GM18951 (cell line): Measurements from ENCODE around the gene EPB41L4A.
"Not testable (repeated sequence)": the region's sequence is repeated elsewhere in the genome, so short reads cannot be mapped to it uniquely, and the experiment has no call there.

ENCODE experiments used
- POLR2A ChIP-seq: IDR thresholded peaks from 4 replicates; pipeline ENCODE4 v1.6.1; 2011; ENCODE audit warnings: mild to moderate bottlenecking; ENCODE audit not compliant: insufficient read length, insufficient read depth; ENCODE audit errors: extremely low read depth
- in situ Hi-C: fragments of 300-500 bp; cut with MboI; formaldehyde crosslinking; loops from one replicate; pipeline ENCODE4 v1.12.0; 2022; ENCODE audit warnings: low sequenced_read_pairs, mixed read lengths, inconsistent platforms; ENCODE audit not compliant: unreplicated experiment

Gene EPB41L4A

DNA sequence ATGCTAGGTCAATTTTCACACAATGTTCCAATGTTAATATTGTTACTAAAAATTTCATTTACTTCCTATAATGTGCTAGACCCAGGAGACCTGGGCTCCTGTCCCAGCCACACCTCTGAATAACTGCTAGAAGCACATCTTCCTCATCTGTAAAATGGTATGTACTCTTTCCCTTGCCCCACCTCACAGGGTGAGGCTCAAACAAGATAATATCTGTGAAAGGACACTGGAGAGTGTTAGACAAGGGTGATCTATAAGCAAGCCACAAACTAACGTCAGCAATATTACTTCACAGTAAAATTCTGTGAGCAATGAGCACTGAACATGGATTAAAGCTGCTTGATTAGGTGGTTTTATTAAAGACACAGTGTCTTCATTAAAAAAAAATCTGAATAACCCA, 186.4 kb downstream of the EPB41L4A start:
- in situ Hi-C loops = no loop called here
- no peak for TF ChIP-seq POLR2A

DNA sequence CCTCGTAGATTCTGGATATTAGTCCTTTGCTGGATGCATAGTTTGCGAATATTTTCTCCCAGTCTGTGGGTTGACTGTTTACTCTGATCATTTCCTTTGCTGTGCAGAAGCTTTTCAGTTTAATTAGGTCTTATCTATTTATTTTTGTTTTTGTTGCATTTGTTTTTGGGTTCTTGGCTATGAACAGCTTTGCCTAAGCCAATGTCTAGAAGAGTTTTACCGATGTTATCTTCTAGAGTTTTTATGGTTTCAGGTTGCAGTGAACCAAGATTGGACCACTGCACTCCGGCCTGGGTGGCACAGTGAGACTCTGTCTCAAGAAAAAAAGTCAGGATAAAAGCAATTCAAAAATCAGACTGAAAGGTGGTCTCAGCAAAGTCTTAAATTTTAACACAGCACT, 188.5 kb downstream of the EPB41L4A start:
- TF ChIP-seq POLR2A = no peak
- in situ Hi-C loops = no loop called here

DNA sequence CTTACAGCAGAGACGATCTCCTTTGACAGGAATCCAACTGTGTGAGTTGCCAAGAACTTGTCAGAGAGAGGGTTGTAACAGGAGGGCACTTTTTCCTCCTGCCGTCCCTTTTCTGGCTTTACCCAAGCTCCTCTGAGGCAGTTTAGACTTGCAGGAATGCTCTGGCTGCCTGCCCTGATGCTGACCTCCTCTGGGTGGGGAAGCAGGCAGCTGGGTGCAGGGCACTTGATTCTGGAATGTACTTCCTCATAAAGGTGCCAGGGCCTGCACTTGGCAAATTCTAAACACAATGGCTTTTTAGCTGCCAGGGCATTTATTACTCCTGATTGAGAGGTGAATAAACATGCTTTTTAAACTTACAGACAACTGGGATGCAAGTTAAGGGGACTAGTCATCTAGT, 190.4 kb downstream of the EPB41L4A start:
- no peak for TF ChIP-seq POLR2A
- in situ Hi-C loops = no loop called here

DNA sequence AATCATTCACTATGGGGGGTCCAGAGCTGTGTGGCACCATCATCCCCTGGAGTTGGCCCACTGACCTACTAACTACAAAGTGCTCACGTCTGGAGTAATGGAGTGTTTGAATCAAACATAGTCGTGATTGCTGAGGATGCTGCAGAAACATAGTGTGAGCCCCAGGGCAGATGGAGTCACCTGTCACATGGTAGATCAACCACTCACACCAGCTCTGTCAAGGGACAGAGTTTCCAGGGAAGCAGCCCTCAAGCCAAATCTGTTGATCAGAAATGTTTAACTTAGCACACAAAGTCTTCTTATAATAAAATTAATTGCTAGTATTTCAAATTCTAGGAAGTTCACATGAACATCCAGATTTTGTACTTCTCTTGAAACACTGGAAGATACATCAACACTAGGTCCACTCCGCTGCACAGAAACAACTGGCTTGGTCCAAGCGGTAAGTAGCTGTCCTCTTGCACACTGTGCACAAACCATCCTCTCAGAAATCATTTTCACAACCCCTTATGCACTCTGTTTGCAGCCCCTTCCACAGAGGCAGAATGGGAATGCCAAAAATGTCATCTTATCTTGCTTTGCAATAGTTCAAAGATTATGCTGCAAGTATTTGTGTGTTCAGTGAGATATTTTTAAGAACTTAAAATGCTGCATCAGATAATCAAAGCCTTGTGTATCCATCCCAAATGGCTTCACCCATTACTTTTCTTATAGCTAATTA, 191.0 kb downstream of the EPB41L4A start:
- TF ChIP-seq POLR2A = no peak
- in situ Hi-C loops = no loop called here

DNA sequence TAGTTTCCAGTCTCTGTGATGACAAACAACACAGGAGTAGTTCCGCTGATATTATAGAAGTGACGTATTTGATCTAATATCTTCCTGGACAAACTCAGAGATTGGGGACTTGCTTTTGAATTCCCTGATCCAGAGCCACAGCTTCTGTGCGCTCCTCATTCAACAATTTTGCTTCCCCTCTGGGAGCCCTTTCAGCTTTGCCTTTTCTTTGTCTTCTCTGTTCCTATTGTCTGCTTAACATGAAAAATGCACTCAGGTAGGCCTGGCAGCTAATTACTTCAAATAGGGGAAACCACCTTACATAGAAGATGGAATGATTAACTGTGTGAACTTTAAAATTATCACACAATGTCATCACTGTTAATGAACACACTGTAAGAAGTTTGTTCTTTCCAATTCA, 192.9 kb downstream of the EPB41L4A start:
- TF ChIP-seq POLR2A = no peak
- in situ Hi-C loops = no loop called here

DNA sequence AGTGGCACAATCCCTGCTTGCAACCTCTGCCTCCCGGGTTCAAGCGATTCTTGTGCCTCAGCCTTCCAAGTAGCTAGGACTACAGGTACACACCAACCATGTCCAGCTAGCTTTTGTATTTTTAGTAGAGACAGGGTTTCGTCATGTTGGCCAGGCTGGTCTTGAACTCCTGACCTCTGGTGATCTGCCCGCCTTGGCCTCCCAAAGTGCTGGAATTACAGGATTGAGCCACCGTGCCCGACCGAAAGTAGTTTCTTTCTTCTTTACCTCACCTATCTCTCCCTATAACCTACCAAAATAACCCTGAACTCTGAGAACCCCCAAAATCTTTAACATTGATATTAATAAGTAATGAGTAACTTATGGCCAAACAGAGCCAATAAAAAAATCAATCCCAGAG, 196.1 kb downstream of the EPB41L4A start:
- in situ Hi-C loops = not testable (repeated sequence)

DNA sequence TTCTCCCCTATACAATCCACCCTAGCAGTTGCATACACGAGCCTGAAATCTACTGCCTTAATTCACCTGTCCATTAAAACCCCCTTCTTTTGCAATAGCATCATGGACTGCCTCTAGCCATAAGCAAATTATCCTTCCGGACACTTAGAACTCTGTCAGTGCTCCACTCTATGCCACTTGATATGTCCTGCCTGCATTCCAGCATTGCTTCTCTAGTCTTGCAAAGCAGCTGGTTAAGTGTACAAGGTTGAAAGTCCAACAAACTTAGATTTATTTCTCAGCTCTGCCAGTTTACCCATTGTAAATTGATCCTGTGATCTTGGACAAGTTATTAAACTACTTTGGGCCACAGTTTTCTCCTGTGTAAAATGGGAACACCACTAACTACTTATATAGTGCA, 197.9 kb downstream of the EPB41L4A start:
- no peak for TF ChIP-seq POLR2A
- in situ Hi-C loops = no loop called here

DNA sequence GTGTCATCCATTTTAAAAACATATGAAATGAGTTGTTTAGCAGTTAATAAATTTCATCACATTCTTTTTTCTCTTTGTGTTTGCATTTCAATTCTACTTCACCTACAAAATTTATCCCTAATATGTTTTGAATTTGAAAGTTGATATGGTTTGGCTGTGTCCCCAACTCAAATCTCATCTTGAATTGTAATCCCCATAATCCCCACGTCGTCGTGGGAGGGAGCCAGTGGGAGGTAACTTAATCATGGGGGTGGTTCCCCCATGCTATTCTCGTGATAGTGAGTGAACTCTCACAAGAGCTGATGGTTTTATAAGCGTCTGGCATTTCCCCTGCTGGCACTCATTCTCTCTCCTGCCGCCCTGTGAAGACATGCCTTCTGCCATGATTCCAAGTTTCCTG, 200.1 kb downstream of the EPB41L4A start:
- TF ChIP-seq POLR2A = no peak
- in situ Hi-C loops = no loop called here

DNA sequence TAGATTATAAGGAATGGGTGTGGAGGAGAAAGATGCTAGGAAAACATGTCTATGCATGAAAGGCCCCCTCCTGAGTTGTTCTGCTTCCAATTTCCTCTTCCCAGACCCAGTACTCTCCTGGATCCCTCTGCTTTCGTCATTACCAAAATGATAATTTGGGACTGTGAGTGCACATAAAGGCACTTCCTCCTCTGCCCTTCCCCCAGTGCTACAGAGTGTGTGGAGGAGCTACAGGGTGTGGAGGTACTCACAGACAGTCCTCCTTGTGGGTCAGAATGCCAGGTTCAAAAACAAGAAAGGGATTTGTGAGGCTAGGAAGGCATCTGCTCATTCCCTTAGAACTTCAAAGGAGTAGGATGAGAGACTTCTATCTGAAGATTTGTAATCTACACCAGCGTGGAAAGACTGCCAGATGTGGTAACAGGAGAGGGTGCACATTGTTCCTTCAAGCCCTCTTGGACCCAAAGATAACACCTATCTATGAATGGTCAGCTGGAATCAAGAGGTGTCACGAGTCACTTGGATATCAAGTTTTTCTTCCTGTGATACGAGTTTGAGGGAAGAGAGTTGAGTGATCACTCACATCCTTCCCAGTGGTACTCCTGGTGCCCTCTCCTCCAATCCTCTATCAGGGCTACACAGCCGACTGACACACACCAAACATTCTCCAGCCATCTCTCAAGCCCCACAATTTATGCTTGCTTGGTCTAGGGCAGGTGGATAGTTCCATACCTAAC, 201.1 kb downstream of the EPB41L4A start:
- no peak for TF ChIP-seq POLR2A
- in situ Hi-C loops = no loop called here

DNA sequence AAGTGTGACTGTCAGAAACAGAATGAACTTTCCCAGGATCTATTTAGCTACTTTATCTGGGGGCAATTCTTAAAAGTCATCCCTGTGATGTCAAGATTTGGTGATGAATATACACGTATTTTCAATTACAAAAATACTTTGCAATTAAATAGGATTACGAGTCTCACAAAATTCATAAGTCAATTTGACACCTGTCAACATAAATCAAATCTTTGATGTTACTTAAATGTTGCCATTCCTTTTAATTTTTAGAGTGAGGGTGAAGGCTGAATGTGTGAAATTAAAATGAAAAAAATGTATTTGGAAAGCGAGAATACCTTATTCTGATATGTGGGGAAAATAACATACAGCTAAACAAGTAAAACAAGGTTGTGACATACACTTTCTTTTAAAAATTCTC, 202.9 kb downstream of the EPB41L4A start:
- in situ Hi-C loops = no loop called here
- TF ChIP-seq POLR2A = no peak

DNA sequence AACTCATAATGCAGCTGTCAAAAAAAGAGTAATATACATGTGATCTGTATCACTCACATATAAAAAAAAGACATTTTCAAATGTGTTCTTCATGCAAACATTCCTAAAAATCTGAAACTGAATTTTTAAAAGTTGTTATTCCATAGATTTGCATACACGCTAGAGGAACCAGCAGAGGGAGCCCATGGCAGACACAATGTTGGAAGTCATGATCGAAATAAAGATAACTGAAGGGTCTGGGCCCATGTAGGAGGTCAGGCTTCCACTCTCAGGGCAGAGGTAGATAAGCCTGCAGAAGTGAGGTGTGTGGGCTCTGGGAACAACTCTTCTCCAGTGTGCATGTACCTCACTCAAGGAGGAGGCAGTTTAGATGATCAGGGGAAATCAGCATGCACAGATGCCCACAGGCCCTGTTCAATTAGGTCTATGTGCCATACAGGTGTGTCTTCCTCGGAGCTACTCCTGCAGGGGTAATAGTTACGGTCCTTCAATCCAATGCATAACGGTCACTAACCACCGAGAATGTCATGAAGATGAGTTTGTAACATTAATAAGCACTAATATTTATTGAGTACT, 208.6 kb downstream of the EPB41L4A start:
- TF ChIP-seq POLR2A = no peak
- in situ Hi-C loops = no loop called here

DNA sequence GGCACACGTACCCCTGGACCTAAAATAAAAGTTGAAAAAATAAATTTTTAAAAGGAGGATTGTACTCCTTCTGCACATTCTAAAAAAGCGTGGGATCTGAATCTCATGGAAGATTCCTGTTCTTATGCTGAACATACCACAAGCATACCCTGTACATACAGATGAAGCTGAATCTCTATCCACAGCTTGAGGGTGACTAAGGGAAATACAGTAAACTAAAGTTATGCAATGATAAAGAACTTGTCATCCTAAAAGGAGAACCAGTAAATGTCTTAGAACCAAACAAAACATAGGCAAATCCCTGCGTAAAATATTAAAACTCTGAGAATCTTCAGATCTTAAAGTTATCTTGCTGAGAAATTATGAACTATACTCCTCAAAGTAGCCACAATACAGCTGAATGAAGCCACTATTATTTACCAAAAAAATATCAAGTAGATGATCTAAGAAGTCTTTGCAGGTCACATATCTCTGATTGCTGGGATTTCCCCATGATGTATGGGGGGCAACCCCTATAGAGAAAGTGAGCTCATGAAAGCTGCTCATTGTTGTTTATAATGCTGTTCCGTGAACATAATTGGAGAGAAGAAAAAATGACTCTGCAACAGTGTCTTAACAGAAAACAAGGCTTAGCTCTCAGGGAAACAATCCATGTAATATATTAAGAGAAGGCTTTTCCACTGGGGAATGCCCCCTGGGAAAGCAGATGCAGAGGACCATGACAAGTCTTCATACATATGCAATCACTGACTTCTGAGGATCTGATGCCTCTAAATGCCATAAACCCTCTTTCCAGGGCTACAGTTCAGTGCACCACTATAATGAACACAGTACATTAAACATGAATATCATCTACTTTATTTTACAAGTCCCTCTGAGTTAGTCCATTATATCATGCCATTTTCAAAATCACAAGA, 210.1 kb downstream of the EPB41L4A start:
- in situ Hi-C loops = no loop called here
- no peak for TF ChIP-seq POLR2A

DNA sequence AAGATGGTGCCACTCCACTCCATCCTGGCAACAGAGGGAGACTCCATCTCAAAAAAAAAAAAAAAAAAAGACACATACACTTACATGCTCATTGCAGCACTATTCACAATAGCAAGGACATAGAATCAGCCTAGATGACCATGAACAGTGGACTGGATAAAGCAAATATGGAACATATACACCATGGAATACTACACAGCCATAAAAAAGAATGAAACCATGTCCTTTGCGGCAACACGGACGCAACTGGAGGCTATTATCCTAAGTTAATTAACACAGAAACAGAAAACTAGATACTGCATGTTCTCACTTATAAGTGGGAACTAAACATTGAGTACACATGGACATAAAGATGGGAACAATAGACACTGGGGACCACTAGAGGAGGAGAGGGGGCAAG, 210.9 kb downstream of the EPB41L4A start:
- in situ Hi-C loops = not testable (repeated sequence)
